ENCODE measurements around the gene HTR4.

The HTR4 gene

DNA sequence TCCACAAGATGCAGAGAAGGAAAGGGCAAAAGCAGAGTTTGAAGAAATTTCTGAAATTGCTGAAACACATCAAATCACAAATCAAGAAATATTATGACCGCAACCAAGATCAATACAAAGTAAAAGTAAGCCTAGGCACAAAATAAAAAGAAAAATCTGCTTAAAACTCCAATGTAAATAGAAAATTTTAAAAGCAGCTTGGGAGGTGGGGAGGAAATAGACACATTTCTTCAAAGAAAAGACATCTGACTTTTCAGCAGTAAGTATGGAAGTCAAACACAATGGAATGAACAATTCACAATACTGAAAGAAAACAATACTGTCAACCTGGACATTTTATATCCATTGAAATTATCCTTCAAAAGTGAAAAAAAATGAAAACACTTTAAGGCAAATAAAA lies 55.1 kb downstream of the HTR4 start:
- ATAC-seq, result no peak
- Mint-ChIP-seq H3K27ac (no peak overlapping the region), H3K27me3 (peaks cover 13% of the 10 kb centered on the region)

DNA sequence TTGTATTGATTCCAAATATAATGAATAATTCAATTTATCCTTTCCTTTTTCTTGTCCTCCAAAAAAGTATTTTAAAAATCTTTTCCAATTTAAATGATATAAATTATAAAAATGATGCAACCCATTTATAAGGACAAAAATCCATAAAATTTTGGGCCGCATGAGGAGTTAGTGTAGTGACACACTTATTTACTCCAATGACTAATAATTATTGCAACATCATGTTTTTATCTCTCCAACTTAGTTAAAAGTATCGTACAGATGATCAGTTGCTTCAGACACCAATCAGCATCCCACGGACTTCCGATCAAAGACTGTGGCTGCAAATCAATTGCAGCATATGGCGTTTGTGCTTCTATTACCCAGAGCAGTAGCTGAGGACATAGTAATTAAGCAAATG lies 58.6 kb downstream of the HTR4 start:
- ATAC-seq (no peak), DNase-seq (no peak)
- H3K9me3 Mint-ChIP-seq, result peaks cover 13% of the 10 kb centered on the region
- H3K27me3 Mint-ChIP-seq, result peaks cover 18% of the 10 kb centered on the region
- H3K4me3 Mint-ChIP-seq, result no peak overlapping the region
- H3K27ac Mint-ChIP-seq, result no peak overlapping the region
- peaks cover 4% of the 10 kb centered on the region for H3K36me3 Mint-ChIP-seq (ENCODE audit: low read depth)
- H3K4me1 Mint-ChIP-seq, result no peaks in the 10 kb centered on the region

More for the DNA sequence above, 55.1 kb downstream of the HTR4 start:
- Mint-ChIP-seq H3K9me3 (peaks cover 13% of the 10 kb centered on the region), H3K4me3 (no peak overlapping the region), H3K4me1 (no peaks in the 10 kb centered on the region), H3K36me3 (ENCODE audit: low read depth) (peaks cover 4% of the 10 kb centered on the region)
- DNase-seq, result no peak

DNA sequence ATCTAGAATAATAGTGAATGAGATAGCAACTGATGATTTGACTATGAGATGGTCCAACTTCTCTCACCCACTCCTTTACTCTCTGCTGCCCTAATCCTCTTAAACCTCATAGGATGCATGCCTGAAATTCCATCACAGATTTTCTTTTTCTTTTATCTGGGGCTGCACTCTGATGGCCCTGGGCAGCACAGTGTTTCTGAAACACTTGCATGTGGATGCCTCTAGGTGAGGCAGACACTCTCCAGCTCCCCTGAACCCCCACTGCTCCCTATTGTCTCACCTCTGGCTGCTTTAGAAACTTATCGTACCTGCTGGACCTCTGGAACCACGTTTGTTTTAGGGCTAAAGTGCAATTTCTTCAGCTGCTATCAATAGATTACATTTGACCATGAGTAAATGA lies 67.5 kb downstream of the HTR4 start:
- Mint-ChIP-seq H3K36me3 (ENCODE audit: low read depth) (no peaks in the 10 kb centered on the region), H3K9me3 (no peaks in the 10 kb centered on the region), H3K27me3 (peaks cover 5% of the 10 kb centered on the region), H3K4me3 (no peak overlapping the region), H3K27ac (no peak overlapping the region), H3K4me1 (no peaks in the 10 kb centered on the region)
- DNase-seq (no peak), ATAC-seq (no peak)

DNA sequence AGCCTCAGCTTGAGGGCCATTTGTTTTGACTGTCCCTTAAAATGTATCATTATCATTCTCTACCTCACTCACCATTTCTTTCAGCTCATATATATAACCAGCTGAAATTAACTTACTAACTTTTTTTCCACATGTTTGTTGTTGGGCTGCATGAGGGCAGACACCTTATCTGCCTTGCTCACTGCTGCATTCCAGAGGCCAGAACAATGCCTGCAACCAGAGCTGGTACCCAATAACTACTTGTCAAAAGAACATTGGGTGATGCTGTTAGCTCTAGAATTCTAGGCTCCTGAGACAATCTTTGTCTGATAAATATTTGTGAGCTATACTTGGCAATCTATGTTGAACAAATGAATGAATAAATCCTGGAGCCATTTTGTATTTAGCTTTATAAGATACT lies 68.3 kb downstream of the HTR4 start:
- Mint-ChIP-seq H3K27me3 (peaks cover 5% of the 10 kb centered on the region), H3K4me3 (no peak overlapping the region), H3K36me3 (ENCODE audit: low read depth) (no peaks in the 10 kb centered on the region), H3K9me3 (no peaks in the 10 kb centered on the region), H3K4me1 (no peaks in the 10 kb centered on the region), H3K27ac (no peak overlapping the region)
- ATAC-seq (no peak), DNase-seq (no peak)

DNA sequence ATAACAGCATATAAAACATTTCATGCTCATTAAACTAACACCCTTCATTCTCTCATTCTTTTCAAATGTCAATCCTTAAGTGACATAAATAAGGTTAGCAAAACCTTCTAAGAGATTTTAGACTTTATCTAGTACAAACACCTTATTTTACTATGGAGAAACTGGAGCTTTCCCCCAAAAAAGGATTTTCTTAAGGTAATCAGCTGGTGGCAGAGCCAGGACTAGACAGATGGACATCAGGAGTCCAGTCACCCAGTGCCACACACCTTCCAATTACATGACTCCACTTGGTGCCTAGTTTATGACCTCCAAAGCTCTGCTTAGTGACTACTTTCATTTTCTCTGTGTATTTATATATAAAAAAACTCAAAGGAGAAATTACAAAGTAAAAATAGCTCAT lies 70.2 kb downstream of the HTR4 start:
- Mint-ChIP-seq H3K4me3 (no peak overlapping the region), H3K27me3 (peaks cover 3% of the 10 kb centered on the region), H3K4me1 (no peaks in the 10 kb centered on the region), H3K27ac (no peak overlapping the region), H3K36me3 (ENCODE audit: low read depth) (no peaks in the 10 kb centered on the region), H3K9me3 (no peaks in the 10 kb centered on the region)
- ATAC-seq (no peak), DNase-seq (no peak)

DNA sequence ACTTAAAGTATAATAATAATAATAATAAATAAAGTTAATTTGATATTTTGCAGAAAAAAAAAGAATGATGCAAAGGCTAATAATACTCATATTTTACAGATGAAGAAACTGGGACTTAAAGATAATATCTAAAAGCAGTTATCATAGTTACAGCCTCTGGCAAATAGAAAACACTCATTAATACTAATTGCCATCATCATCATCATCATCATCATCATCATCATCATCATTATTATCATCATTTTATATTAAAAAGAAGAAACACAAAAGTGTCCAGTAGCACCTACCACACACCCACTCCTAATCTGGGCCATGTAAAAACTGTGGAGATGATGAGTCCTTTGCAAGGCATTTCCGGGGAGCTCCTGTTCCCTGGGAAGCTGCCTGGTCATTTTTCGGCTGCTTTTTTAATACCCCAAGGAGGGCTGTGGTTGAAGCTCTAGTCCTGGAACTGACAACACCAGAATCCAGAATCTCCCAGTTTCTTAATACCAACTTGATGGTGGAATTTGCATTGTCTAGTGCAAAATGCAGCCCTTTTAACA lies 70.8 kb downstream of the HTR4 start:
- H3K4me1 Mint-ChIP-seq, result no peaks in the 10 kb centered on the region
- peaks cover 3% of the 10 kb centered on the region for H3K27me3 Mint-ChIP-seq
- H3K36me3 Mint-ChIP-seq (ENCODE audit: low read depth), result no peaks in the 10 kb centered on the region
- no peaks in the 10 kb centered on the region for H3K9me3 Mint-ChIP-seq
- H3K4me3 Mint-ChIP-seq, result no peak overlapping the region
- no peak overlapping the region for H3K27ac Mint-ChIP-seq
- ATAC-seq, result no peak
- no peak for DNase-seq

DNA sequence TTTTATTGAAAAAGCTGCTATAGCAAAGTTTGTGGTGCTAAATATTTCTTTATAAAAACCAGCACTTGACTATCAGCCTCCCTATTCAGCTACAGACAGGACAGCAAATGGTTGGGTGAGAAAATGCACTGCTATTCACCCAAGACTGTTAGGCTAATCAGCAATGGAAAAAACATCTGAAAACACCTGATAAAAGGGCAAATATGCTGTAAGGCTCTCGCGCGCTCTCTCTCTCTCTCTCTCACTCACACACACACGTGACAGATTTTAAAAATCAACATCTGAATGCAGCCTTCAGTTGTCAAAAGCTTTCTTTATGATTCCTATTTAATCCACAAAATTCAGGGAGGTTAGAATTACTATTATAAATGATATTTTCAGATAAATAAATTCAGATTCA lies 80.2 kb downstream of the HTR4 start:
- no peak overlapping the region for H3K27ac Mint-ChIP-seq
- H3K27me3 Mint-ChIP-seq, result peaks cover 12% of the 10 kb centered on the region
- DNase-seq, result no peak
- no peak for ATAC-seq
- H3K4me1 Mint-ChIP-seq, result no peaks in the 10 kb centered on the region
- H3K9me3 Mint-ChIP-seq, result no peaks in the 10 kb centered on the region
- H3K36me3 Mint-ChIP-seq (ENCODE audit: low read depth), result no peaks in the 10 kb centered on the region
- H3K4me3 Mint-ChIP-seq, result no peak overlapping the region

DNA sequence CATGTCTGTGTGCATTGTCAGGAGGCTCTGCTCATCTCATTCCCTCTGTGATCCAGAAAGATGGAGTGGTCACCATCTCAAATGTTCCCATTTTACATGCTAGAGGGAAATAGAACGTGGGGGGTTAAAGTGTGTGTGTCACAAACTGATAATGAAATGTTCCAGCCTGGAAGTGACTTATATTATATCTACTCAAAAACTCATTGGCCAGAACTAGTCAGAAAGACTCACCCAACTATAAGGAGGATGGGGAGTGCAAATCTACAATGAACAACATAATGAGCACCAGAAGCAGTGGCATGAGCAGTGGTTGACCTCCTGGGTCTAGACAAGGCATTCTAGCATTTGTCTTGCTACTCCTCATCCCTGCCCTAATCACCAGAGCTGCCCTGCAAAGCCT lies 81.0 kb downstream of the HTR4 start:
- no peak overlapping the region for H3K27ac Mint-ChIP-seq

DNA sequence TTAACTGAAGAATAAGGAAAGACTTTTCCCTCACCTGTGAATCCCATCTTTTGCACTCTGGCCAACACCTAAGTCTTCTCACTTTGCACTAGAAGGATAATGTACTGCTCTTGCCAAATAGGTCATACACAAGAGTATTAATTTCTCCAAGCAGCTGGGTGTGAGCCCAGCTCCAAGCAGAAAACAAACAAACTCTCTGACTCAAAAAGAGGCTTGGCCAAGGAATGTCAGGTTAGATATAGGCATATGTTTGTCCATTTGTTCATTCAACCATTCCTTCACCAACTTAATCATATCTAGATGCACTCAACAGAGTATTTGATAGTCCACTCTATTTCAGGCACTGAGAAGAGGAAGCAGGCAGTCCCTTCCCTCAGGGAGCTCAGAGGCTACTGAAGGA lies 84.4 kb downstream of the HTR4 start:
- peaks cover 22% of the 10 kb centered on the region for H3K27me3 Mint-ChIP-seq
- no peaks in the 10 kb centered on the region for H3K4me1 Mint-ChIP-seq
- DNase-seq, result no peak
- no peaks in the 10 kb centered on the region for H3K36me3 Mint-ChIP-seq (ENCODE audit: low read depth)
- no peak overlapping the region for H3K4me3 Mint-ChIP-seq
- ATAC-seq, result no peak
- no peak overlapping the region for H3K27ac Mint-ChIP-seq
- H3K9me3 Mint-ChIP-seq, result no peaks in the 10 kb centered on the region

More for the DNA sequence above, 81.0 kb downstream of the HTR4 start:
- Mint-ChIP-seq H3K36me3 (ENCODE audit: low read depth) (no peaks in the 10 kb centered on the region), H3K27me3 (peaks cover 16% of the 10 kb centered on the region), H3K4me3 (no peak overlapping the region), H3K4me1 (no peaks in the 10 kb centered on the region), H3K9me3 (no peaks in the 10 kb centered on the region)
- no peak for ATAC-seq
- DNase-seq, result no peak

DNA sequence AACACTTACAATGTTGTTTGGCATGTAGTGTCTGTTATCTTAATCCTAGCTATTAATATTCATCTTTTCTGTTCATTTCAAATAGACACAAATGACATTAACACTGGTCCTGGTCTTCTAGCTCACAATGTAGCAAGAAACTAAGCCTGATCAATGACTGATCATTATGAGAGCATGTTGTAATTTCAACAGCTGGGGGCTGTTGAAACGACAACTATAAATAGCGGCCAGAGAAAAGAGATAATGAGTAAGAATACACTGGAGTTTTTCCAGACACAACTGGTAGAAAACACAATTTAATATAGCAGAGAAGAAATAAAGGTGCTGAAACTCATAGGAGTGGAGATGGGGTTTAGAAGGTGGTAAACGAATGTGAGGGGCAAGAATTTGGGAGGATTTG lies 89.2 kb downstream of the HTR4 start:
- DNase-seq (no peak), ATAC-seq (no peak)
- Mint-ChIP-seq H3K4me1 (no peaks in the 10 kb centered on the region), H3K27me3 (peaks cover 27% of the 10 kb centered on the region), H3K27ac (no peak overlapping the region), H3K4me3 (no peak overlapping the region), H3K9me3 (no peaks in the 10 kb centered on the region), H3K36me3 (ENCODE audit: low read depth) (no peaks in the 10 kb centered on the region)

DNA sequence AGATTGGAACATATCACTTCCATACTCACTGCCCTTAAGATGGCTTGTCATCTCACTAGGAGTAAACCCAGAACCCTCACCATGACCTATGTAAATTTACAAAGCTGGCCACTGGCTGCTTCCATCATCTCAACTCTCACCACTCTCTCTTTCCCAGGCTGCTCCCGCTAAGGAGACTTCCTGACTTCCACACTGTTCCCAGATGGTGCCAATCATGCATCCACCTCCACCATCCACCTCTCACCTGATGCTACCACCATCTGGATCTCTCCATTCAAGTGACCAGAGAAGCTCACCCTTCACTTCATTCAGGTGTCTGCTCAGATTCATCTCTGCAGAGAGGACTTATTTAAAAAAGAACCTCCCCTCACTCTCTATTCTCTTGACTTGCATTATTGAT lies 91.3 kb downstream of the HTR4 start:
- Mint-ChIP-seq H3K36me3 (ENCODE audit: low read depth) (no peaks in the 10 kb centered on the region), H3K9me3 (no peaks in the 10 kb centered on the region), H3K27ac (no peak overlapping the region), H3K4me3 (no peak overlapping the region), H3K27me3 (peaks cover 19% of the 10 kb centered on the region), H3K4me1 (no peaks in the 10 kb centered on the region)
- ATAC-seq (no peak), DNase-seq (no peak)

DNA sequence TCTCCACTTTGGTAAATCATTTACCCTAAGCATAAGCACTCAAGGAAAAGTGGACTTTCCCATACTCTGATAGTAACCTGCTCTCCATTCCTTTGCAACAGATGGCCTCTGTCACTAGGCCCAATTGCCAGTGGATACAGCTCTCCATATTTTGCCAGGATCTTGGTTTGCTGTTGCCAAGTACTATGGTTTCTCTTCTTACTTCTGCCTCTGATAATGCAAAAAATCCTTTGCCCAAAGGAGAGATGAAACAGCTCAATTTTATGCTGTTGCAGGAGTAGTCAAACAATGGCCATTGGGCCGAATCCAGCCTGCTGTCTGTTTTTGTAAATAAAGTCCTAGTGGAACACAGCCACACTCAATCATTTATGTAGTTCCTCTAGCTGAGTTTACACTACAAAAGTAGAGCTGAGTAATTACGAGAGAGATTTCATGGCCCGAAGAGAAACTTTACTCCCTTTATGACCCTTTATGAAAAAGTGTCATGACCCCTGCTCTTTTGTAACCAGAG lies 92.5 kb downstream of the HTR4 start:
- H3K9me3 Mint-ChIP-seq, result no peaks in the 10 kb centered on the region
- H3K27ac Mint-ChIP-seq, result no peak overlapping the region
- H3K27me3 Mint-ChIP-seq, result peaks cover 13% of the 10 kb centered on the region
- no peaks in the 10 kb centered on the region for H3K4me1 Mint-ChIP-seq
- H3K36me3 Mint-ChIP-seq (ENCODE audit: low read depth), result no peaks in the 10 kb centered on the region
- DNase-seq (no peak), ATAC-seq (no peak)
- H3K4me3 Mint-ChIP-seq, result no peak overlapping the region

DNA sequence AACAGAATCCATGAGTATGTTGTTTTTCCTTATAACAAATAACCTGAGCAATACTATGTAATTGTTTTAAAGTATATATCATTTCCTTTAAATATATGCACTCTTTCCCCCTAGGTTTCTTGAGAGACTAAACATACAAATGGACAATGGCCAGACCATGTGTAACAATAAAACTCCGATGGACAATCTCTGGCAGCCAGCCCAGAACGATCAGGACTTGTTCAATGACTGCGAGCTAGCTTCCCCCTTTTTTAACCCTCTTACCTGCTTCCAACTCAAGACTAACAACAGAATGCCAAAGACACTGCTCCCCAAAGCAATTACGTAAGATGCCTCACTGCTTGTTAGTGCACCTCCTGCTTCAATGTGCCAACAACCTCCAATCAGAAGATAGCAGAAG lies 94.9 kb downstream of the HTR4 start:
- no peak overlapping the region for H3K27ac Mint-ChIP-seq
- DNase-seq, result no peak
- no peak for ATAC-seq
- no peaks in the 10 kb centered on the region for H3K36me3 Mint-ChIP-seq (ENCODE audit: low read depth)
- H3K9me3 Mint-ChIP-seq, result no peaks in the 10 kb centered on the region
- H3K4me1 Mint-ChIP-seq, result no peaks in the 10 kb centered on the region
- no peak overlapping the region for H3K4me3 Mint-ChIP-seq
- peaks cover 11% of the 10 kb centered on the region for H3K27me3 Mint-ChIP-seq

DNA sequence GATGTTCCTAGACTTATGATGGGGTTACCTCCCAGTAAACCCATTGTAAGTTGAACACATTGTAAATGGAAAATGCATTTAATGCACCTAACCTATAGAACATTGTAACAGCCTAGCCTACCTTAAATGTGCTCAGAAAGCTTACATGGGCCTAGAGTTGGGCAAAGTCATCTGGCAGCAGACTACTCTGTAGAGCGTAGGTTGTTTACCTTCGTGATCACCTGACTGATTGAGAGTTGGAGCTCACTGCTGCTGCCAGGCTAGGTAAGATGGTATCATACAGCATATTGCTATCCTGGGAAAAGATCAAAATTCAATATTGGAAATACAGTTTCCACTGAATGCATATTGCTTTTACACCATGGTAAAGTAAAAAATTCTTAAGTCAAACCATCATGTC lies 95.4 kb downstream of the HTR4 start:
- Mint-ChIP-seq H3K4me1 (no peaks in the 10 kb centered on the region), H3K27me3 (peaks cover 11% of the 10 kb centered on the region), H3K36me3 (ENCODE audit: low read depth) (no peaks in the 10 kb centered on the region), H3K9me3 (no peaks in the 10 kb centered on the region), H3K4me3 (no peak overlapping the region), H3K27ac (no peak overlapping the region)
- DNase-seq, result no peak
- no peak for ATAC-seq

DNA sequence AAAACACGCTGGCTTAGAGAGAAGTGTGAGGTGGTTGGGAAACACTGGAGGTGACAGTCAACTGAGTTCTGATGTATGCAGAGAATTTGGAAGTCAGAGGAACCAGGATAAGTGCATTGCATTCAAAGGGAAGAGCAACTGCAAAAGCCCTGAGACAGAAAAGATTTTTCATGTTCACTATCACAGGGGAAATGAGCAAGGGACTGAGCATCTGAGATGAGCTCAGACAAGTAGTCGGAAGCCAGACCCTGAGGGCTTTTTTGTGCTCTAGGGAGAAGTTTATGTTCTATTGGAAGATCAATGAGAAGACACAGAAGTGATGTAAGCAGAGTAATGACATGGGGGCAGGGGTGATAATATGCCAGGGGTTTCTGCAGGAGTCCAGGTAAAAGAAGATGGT lies 97.5 kb downstream of the HTR4 start:
- Mint-ChIP-seq H3K27me3 (no peaks in the 10 kb centered on the region), H3K9me3 (no peaks in the 10 kb centered on the region), H3K27ac (no peak overlapping the region), H3K4me1 (no peaks in the 10 kb centered on the region), H3K36me3 (ENCODE audit: low read depth) (no peaks in the 10 kb centered on the region), H3K4me3 (no peak overlapping the region)
- no peak for ATAC-seq
- DNase-seq, result no peak

DNA sequence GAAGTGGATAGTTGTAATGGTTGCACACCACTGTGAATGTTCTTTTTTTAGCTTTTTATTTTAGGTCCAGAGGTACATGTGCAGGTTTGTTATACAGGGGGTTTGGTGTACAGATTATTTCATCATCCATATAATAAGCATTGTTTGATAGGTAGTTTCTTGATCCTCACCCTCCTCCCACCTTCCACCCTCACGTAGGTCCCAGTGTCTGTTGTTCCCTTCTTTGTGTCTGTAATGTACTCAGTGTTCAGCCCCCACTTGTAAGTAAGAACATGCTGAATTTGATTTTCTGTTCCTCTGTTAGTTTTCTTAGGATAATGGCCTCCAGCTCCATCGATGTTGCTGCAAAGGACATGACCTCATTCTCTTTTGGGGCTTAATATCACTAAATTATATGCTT lies 99.7 kb downstream of the HTR4 start:
- H3K4me1 Mint-ChIP-seq, result no peaks in the 10 kb centered on the region
- H3K27me3 Mint-ChIP-seq, result no peaks in the 10 kb centered on the region
- H3K4me3 Mint-ChIP-seq, result no peak overlapping the region
- no peak overlapping the region for H3K27ac Mint-ChIP-seq
- no peaks in the 10 kb centered on the region for H3K9me3 Mint-ChIP-seq
- DNase-seq, result no peak
- ATAC-seq, result no peak
- H3K36me3 Mint-ChIP-seq (ENCODE audit: low read depth), result no peaks in the 10 kb centered on the region

Data from activated naive CD8-positive, alpha-beta T cell treated with anti-CD3 and anti-CD28 coated beads, Interleukin-2, amount 50 U/mL, for 24 hours (primary cell).